SW480 (cell line): ENCODE measurements around the gene PPFIA1.
"Not testable (repeated sequence)": the region's sequence is repeated elsewhere in the genome, so short reads cannot be mapped to it uniquely, and the experiment has no call there.

ENCODE experiments used
- DNase-seq: peaks from one replicate; pipeline ENCODE4 v3.0.0-alpha.2; 2016; ENCODE audit warnings: low spot score

PPFIA1 gene

DNA sequence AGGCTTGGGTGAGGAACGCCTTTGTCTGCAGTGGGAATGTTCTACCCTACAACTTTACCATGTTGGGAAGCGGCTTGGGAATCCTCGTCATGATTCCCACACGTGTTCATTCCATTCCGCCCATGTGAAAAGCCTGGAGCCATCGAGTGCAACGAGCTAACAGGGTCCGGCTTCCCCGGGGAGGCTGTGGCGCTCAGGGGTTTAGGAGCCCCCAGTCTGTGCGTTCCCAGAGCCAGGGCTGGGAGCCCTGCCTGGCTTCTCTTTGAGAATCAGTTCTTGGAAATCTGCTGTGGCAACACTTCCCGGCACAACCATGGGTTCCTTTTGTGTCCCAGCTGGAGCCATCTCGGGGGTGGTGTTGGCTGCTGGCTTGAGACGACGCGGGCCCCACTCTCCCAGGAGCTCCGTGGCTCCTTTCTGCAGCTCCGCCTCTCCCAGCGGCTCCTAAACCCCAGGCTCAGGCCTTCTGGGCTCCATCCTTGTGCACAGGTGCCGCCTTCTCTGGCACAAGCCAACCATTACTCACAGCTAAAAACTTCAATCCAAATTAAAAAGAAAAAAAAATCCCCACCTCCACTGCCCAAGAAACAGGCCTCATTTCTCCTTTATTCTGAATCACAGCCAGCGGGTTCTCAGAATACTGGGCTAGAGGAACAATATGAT, 18.7 kb upstream of the PPFIA1 start:
- DNase-seq, result no peak

DNA sequence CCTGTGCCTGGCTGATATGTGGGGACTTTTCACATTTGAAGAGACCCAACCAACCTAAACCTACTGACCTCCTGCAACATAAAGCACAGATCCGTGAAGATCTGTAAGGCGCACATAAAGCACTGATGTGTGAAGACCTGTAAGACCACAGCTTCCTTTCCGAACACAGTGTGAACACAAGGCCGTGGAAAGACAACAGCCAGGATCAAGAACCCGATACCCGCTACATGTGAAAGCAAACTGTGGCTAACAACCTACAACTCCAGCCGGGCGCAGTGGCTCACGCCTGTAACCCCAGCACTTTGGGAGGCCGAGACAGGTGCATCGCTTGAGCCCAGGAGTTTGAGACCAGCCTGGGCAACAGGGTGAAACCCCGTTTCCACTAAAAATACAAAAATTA, 17.6 kb upstream of the PPFIA1 start:
- no peak for DNase-seq

DNA sequence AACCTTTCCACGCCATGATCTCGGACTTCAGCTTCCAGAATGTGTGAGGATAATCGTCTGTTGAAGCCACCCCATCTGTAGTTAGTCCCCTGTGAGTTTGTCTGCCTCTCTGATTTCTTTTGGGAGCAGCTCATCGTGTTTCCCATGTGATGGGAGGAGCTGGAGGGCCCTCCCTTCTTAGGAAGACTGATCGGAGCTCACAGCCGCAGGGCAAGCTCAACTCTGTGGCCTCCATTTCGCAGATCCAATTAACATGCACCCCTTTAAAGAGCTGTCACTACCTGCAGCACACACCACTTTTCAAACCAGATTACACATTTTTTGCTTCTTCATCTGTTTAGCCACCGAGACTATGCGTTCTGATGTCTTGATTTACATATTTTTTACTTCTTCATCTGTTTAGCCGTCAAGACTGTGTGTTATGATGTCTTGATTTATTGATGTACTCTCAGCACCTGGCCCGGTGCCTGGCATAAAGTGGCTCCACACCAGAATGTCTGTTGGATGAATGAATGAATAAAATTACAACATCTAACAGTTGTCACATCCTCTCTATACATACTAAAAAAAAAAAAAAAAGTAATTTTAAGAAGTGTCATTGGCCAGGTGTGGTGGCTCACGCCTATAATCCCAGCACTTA, 14.9 kb upstream of the PPFIA1 start:
- no peak for DNase-seq

DNA sequence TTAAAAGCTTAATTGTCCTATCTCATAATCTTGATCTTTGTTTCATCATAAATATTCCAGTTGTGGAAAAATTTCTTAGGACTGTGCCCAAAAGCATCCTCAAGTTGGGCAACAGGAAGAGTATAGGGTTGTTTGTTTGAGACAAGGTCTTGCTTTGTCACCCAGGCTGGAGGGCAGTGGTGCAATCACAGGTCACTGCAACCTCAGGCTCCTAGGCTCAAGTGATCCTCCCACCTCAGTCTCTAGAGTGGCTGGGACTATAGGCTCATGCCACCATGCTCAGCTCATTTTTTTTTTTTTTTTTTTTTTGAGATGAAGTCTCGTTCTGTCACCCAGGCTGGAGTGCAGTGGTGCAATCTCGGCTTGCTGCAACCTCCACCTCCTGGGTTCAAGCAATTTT, 11.4 kb upstream of the PPFIA1 start:
- DNase-seq, result not testable (repeated sequence)

DNA sequence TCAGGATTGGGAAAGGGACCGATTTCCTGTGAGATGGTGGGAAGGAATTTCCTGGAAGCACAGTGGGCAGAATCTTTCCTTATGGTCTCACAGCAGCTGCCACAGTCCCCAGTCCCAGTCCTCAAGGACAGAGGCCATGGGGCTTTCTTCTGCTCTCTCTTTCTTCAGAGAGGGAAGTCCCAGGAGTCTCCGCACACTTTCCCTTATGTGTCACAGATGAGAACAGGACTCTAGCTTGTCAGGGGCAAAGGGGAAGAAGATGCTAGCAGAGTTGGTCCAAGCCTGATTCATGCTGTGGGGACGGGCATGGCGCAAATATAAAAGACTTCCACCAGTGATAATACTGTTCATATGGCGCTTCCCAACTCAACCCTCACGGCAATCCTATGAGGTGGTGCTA, 7.5 kb upstream of the PPFIA1 start:
- no peak for DNase-seq

DNA sequence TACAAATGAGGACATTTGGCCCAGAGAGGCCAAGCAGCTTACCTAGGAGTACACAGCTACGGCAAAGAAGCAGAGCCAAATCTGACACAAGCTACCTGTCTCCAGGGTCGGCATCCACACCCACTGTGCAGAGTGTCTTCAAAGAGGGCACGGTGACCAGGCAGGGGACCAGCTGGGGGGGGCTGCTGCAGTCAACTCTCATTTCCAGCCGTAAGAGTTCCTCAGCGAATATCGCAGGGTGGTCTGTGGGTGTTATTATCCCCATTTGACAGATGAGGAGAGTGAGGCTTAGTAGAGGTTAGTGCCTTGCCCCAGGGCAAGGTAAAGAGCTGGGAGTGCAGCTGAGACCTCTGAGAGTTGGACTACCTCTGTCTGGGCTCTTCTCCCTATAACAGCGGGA, 7.1 kb upstream of the PPFIA1 start:
- DNase-seq, result no peak

DNA sequence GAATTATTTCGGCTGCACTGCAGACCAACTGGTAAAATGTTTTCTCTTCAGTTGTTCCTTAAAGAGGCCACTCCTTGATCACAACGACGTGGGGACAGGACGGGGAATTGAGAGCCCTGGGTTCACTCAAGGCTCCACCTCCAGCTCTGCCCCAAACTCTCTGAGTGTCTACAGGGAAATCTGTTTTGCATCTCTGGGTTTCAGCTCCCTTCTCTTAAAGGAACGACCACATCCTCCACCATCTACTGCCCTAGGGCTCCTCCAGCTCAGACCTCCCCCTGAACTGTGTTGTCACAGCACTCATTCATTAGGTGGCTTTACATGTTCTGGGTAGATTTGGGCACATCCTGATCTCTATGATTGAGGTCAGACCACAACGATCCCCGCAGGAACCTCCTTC, 5.1 kb upstream of the PPFIA1 start:
- no peak for DNase-seq

DNA sequence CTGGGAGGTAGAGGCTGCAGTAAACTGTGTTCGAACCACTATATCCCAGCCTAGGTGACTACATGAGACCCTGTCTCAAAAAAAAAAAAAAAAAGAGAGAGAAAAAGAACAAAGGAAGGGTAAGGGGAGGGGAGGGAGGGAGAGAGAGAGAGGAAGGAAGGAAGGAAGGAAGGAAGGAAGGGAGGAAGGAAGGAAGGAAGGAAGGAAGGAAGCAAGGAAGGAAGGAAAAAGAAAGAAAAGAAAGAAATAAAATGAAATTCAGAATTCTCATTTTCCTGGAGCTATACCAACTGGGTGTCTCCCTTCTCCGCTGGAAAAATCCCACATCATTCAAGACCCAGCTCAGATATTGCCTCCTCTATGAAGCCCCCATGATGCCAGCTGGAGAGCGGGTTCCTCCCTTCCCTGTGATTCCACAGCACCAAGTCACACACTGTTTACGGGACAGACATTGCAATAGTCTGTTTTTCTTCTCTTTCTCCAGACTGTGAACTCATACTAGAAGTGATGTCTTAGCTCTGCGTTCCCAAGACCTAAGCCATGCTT, 3.0 kb upstream of the PPFIA1 start:
- DNase-seq, result no peak

DNA sequence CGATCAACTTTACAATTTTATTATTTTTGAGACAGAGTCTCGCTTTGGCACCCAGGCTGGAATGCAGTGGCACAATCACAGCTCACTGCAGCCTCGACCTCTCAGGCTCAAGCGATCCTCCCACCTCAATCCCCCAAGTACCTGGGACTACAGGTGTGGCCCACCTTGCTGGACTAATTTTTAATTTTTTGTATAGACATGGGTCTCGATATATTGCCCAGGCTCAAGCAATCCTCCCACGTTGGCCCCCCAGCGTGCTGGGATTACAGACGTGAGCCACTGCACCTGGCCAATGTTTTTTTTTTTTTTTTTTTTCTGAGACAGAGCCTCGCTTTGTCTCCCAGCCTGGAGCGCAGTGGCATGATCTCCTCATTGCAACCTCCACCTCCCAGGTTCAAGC, 2.0 kb upstream of the PPFIA1 start:
- no peak for DNase-seq

DNA sequence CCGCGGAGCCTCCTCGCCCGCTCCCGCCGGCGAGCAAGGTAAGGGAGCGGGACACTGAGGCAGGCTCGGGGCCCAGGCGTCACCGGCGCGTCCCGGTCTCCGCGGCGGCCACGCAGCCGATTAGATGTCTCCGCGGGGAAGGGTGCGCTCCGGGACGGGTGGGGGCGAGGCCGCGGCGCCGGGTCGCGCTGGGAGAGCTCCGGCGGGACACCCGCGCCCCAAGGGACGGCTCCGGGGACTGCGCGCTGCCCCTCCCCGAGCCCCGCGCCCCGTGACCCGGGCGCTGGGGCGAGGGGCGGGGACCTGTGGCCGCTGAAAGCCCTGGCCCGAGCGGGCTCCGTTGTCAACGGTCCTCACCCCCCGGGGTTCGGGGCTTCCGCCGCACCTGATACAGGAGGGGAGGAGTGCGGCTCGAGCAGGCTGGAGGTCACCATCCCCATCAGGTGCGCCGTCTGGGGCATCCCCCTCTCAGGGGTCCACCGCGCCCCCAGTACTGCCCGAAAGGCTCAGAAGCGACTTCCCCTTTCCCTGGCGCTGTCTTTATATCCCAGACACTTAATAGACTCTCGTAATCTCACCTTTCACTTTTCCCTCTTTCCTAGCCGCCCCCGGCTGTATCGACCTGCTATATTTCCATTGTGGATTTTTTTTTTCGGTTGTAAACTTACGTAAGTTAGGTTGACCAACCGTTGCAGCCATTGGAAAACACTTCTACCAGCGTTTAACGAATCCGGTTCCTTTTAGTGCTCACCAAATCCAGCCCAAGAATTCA, 573 bp downstream of the PPFIA1 start:
- peak; percentile 39 for DNase-seq

DNA sequence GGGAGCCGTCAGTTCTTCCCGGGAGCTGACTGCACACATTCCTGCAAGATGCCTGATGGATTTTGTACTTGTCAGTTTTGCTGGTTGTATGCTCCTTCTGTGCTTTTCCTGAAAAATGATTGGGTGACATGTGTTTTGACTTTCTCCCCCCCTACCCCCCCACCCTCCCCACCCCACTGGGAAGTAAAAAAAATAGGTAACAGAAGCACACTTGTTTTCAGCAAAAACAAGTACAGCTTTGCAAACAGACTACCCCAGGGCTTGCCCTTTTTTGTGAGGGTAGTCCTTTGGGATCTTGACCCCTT, 1.1 kb downstream of the PPFIA1 start:
- no peak for DNase-seq

DNA sequence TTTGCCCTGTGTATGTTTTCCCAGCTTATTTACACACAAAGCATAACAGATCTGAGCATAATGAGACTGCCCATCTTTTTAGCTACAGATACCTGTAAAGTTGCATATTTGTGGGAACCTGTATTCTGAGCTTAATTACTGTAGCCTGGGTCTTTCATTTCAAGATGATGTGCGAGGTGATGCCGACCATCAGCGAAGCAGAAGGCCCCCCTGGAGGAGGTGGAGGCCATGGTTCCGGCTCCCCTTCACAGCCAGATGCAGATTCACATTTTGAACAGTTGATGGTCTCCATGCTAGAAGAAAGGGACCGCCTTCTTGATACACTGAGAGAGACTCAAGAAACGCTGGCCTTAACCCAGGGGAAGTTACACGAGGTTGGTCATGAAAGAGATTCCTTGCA, 1.5 kb downstream of the PPFIA1 start:
- DNase-seq, result no peak

DNA sequence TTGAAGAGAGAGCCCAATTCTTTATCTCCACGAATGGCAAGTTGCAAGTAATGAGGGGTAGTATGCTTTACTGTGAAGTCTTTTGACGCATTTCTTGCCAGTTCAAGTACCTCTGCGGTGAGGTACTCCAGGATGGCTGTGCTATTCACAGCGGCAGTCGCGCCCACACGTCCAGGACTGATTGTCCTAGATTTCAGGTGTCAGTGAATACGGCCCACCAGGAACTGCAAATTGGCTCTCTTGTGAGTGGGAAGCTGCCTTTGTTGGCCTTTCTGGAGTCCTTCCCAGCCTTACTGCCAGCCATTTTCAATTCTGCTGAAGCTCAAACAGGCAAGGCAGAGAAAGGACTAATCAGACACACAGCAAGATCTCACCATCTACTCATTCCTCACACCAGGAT, 8.5 kb downstream of the PPFIA1 start:
- DNase-seq, result no peak

DNA sequence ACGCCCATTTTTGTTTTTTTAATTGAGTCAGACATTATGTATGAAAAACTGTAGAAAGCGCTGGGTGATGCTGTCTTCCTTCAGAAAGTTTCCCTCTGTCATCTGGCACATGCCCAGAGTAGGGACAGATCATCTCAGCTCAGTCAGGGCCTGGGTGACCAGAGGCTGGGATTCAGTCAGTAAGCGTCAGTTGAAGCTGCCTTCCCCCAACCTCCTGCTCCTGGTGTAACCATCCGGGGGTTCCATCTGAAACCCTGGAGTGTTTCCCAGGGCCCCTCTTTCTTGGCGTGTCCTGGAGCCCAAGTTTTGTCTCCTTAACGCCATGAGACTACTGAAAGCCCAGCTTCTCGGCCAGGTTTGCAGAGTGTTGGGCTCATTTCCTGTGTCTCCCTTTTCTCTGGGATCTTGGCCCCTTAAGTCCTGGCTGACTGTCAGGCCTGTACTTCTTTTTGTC, 10.7 kb downstream of the PPFIA1 start:
- no peak for DNase-seq

DNA sequence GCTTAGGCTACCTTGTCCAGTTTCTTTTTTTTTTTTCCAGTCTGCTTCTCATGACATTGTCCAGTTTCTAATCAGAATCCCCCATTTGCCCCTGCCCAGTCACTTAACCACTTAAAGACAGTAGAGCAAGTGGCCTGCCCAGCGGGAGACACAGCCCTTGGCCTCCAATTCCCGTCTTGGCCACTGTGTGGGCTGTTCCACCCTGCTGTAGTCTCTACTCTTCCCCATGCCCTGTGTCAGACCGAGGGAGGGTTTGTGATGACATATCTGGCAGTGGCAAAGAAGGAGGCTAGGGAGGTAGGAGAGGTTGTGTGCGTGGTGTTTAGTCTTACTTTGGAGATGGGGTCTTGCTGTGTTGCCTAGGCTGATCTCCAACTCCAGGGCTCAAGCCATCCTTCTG, 11.5 kb downstream of the PPFIA1 start:
- DNase-seq, result no peak

DNA sequence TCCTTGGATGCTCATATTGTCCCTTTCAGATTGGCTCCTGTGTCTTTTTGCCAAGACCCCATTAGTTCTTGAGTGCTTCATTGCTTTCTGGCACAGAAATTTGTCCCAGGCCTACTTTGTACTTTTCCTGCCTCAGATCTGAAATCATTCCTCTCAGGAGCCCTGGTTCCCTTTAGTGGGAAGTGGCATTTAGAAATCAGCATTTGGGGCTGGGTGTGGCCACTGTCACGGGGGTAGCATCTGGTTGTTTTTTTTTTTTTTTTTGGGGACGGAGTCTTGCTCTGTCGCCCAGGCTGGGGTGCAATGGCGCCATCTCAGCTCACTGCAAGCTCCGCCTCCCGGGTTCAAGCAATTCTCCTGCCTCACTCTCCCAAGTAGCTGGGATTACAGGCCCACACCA, 18.2 kb downstream of the PPFIA1 start:
- no peak for DNase-seq

DNA sequence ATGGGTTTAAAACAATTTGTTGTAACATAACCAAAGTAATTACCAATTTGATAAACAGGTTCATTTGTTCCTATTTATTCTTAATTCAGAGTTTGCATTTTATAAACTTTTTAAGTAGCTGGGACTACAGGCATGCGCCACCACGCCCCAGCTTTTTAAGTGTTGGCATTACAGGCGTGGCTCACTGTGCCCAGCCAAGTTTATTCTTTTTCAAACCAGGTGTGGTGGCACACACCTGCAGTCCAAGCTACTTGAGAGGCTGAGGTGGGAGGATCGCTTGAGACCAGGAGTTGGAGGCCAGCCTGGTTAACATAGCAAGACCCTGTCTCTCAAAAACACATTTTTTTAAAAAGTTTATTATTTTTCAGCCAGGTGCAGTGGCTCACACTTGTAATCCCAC, 19.1 kb downstream of the PPFIA1 start:
- DNase-seq, result no peak

DNA sequence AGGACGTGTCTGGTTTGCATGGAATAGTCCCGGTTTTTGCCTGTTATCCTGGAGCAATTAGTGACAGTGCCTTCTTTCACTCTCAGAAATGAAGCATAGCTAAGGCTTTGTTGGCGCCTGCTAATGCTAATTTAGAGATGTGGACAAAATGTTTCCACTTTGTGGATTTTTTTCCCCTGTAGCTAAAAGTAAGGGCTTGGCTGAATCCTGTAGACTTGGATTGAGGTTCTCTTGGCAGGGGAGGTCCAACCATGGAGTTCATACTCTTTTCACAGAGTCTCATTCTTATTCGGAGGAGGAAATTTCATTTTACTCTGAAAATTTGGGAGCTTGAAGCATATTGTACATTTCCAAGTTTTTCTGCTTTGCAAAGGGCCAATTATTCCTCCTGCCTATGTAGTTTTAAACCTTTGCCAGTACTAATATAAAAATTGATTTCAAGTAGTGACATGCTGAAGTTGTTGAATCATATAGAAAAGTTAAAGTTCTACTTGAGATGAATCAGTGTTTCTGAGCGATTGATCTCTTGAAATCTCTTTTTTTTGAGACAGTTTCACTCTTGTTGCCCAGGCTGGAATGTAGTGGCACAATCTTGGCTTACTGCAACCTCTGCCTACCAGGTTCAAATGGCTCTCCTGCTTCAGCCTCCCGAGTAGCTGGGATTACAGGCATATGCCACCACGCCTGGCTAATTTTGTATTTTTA, 20.0 kb downstream of the PPFIA1 start:
- DNase-seq, result no peak

DNA sequence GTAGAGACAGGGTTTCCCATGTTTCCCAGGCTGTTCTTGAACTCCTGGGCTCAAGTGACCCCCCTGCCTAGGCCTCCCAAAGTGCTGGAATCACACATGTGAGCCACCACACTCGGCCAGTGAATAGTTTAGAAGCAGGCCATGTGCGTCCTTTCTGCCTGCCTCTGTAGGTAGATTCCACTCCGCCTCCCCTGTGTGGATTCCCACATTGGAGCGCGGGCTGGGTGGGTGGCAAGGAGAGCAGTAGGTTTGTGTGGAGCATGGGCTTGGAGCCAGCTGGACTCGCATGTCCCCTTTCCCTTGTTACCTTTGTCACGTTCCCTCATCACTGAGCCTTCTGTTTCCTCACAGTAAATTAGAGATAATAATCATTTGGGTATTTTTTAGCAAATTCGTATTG, 21.7 kb downstream of the PPFIA1 start:
- no peak for DNase-seq

DNA sequence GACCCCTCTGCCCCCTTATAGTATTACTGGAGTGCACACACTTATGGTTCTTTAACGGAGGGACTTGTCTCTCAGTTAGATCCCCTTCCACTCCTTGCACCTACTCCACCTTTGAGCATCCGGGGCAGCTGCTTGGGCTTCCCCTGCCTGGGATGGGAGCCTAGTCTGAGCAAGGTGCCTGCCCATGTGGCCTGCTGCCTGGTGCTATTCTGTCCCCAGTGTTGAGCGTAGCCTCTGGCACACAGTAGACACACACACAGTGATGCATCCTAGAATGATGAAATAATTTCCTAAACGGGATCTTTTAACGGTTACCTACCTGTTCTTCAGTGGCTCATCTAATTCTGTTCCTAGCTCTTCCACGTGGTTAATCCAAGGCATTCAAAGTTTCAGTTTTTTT, 22.4 kb downstream of the PPFIA1 start:
- no peak for DNase-seq

DNA sequence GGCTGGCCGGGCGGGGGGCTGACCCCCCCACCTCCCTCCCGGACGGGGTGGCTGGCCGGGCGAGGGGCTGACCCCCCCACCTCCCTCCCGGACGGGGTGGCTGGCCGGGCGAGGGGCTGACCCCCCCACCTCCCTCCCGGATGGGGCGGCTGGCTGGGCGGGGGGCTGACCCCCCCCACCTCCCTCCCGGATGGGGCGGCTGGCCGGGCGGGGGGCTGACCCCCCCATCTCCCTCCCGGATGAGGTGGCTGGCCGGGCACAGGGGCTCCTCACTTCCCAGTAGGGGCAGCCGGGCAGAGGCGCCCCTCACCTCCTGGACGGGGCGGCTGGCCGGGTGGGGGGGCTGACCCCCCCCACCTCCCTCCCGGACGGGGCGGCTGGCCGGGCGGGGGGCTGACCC, 24.7 kb downstream of the PPFIA1 start:
- not testable (repeated sequence) for DNase-seq

DNA sequence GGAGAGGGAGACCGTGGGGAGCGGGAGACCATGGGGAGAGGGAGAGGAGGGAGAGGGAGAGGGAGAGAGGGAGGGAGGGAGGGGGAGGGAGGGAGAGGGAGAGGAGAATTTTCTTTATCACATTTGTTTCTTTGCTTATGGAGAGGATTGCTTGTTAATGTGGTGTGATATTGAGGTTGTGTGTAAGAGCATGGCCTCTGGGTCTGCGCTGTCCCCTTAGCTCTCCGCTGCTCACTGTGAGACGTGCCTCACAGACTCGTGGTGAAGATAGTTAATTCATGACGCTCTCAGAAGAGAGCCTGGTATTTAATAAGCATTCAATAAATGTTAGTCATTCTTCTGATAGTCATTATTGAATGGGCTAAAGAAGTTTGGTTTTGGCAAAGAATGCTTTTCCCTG, 26.2 kb downstream of the PPFIA1 start:
- DNase-seq, result no peak

DNA sequence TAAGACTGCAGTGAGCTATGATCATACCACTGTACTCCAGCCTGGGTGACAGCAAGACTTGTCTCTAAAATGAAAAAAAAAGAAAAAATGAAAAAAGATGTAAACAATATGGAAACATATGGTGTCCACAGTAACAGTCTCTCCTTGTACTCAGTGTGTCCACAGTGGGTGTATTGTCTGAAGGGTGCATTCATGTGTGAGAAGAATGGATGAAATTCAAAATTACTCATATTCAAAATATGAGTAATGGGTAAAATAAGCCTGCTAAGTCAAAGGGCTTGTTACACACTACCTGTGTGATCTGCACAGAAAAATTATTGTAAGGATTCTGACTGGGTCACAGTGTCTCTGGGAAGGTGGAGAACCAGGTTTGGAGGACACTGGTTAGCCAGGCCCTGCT, 26.9 kb downstream of the PPFIA1 start:
- no peak for DNase-seq
